Effector CD4-positive, alpha-beta T cell (primary cell): Measurements from ENCODE around the gene CASP1.
"Not testable (repeated sequence)": the region's sequence is repeated elsewhere in the genome, so short reads cannot be mapped to it uniquely, and the experiment has no call there.

Source experiments
- DNase-seq: peaks from one replicate; pipeline ENCODE4 v3.0.0-alpha.2; 2020
- total RNA-seq: gene quantifications from one replicate; lab custom pipeline; 2026; lab: John Stamatoyannopoulos, UW

Gene CASP1
- total RNA-seq, result 20.6 reads per million, percentile 47 among the genes with 10 or more reads in this experiment

DNA sequence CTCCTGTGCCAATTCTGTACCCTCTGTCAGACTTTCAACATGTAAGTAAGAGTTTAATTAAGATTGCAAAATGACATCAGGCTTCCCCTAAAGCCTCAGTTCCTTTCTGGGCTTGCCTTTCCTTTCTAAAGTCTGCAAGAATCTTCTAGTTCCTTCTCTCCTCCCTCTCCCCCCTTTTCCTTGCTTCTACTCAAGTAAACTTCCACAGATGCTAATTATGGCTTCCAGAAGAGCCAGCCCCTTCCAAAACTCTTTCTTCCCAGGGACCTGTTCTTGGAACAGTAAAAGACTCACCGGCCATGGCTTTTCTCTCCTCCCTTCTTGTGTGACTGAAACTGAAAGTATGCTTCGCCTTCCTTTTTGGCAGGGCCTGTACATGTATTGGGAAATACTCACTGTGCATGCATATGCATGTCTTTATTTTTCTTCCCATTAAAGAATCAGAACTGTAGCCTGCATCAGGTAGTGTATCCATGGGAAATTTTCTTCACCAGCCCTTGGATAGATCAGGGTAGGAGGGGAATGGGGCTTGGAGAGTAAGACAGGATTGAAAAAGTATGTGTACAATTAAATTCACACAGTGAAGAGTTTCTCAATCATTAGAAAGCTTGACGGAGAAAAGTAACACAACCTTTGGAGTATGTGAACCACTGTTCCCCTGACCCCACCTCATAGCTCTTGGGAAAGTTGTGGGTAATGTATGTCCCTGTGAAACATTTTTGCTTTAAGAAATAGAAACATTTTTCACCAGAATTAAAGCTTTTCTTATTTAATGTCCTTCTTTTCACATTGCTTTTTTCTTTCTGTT is at the start of gene CASP1:
TSS of gene CASP1 (minus strand) at position 332 of the 808 bp plus-strand sequence. CDS start at position 301, 31 bp downstream.
- DNase-seq, result no peak

DNA sequence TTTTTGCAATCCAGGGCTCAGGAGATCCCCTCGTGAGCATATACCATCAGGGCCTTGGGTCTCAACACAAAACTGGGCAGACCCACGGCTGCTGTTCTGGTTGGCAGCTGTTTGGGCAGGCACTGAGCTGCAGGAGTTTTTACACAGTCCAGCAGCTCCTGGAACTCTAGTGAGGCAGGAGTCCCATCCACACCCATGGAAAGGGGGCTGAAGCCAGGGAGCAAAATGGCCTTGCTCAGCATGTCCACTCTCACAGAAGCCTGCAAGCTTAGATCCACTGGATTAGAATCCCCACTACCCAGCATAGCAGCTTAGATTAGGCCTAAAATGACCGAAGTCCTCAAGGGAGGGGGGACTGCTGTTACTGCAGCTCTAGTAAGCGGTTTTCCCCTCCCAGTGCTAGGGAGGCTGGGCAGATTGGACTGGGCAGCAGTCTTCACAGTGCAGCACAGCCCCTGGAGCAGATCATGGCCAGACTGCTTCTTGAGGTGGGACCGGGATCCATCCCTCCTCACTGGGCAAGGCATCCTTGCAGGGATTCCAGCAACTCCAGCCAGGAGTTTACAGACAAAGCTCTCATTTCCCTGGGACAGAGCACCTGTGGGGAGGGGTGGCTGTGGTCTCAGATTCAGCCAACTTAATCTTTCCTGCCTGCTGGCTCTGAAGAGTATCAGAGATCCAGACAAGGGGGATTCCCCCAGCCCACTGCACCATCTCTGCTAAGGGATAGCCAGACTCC is 46.6 kb upstream of the CASP1 start:
- no peak for DNase-seq

DNA sequence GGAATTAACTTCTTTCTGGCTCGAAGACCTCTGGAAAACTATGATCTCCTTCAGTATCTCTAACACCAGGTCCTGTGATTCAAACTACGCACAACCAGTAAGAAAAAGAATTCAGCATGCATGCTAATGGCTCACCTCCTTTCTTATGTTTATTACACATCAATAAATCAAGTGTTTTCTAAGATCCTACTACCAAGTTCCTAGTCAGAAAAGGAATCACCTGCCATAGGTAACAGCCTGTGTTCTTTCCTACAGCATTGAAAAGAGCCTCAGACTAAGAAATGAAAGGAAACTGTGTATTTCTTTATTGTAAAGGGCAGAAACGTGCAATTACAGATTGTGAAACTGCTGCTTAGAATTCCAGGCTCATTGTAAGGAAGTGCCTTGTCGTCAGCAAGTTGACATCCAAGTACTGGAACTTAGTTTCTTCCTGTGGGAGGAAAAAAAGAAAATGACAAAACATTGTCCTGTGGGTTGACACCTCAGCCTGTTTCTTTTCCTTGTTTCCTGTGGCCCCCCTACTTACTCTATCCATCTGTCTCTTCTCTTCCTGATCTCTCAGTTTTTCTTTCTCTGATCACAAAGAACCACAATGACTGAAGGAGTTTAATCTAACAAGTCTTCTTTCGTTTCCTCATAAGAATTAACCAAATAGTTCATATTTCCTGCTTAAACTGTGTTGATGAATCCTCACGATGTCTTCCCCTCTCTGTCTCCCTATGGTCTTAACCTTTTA is 45.4 kb upstream of the CASP1 start:
- not testable (repeated sequence) for DNase-seq

DNA sequence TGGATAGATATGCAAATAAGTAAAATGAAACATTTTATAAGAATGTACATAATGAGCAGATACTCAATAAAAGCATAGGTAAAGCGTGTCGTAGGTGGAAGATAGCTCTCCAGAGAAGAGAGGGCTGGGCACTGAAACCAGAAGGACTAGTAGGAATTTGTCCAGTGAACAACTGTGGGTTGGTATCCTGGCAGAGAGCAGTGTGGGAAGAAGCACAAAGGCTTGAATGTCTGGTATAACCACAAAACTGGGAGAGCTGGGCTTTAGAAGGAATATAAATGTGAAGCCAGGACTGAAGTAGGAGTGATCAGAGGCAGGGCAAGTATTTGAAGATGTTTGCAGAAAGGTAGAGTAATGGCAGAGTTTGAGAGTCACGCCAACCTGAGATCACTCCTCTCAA is 43.3 kb upstream of the CASP1 start:
- no peak for DNase-seq

DNA sequence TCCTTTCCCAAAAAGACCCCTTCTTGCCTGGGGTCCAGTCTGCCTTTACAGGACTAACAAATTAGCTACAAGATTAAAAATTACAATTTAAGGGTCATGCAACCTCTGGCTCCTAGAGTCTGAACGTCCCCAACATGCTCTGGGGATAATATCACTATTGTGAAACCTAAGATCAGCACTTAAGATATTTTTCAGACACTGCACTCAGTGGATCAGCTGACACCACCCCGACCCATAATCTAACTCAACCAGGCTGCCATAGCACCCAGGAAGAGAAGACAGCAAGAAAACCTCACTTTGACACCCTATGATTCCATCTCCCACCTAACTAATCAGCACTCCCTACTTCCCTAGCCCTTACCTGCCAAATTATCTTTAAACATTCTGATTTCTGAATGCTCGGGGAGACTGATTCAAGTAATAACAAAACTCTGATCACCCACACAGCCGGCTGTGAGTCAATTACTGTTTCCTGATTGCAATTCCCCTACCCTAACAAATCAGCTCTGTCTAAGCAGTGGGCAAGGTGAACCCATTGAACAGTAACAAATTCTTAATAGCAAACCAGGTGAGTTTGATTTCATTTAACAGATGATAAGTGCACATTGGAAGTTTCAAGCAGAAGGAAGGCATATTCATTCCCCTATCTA is 42.3 kb upstream of the CASP1 start:
- not testable (repeated sequence) for DNase-seq

DNA sequence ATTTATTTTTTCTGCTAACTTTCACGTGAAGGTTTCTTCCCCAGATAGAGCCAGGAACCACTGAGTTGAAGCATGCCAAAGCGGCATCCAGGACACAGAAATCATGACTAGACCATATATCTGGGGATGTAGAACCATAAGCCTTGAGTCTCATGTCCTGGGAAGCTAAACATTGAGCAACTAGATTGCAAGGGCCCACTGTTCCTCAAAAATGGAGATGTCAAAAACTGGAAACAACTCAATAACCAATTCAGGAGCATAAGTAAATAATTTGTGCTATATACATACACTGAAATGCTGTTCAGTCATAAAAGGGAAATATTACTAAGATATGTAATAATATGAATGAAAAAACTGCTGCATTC is 39.2 kb upstream of the CASP1 start:
- DNase-seq, result no peak

DNA sequence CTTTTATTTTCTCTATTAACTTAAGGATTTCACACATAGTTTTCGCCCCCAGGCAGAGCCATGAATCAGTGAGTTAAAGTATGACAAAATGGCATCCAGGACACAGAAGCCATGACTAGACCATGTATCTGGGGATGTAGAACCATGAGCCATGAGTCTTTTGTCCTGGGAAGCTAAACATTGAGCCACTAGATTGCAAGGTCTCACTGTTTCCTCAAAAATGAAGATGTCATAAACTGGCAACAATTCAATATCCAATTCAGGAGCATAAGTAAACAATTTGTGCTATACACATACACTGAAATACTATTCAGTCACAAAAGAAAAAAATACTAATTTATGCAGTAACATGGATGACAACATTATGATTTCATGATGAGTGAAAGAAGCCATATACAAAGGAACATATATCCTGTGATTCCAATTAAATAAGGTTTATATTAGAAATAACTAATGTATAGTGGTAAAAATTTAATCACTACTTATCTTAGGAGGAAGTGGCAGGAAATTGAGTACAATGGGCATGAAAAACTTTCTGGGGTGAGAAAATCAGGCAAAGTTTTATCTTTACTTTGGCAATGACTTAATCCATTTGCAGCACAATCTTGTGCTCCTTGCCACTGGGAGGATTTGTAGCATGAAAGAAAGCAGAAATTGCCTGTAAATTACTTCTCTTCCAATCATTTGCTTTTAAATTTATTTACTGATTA is 38.7 kb upstream of the CASP1 start:
- DNase-seq, result no peak

DNA sequence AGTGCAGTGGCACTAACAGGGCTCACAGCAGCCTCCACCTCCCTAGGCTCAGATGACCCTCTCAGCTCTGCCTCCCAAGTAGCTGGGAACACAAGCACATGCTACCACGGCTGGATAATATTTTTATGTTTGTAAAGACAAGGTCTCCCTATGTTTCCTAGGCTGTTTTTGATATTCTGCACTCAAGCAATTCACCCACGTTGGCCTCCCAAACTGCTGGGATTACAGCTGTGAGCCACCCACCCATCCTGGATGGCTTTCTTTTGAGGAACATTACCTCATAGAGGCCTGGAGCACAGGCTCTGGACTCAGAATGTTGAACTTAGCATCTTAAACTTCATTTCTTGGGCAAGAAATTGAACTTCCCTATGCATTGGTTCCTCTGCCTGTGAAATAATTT is 37.1 kb upstream of the CASP1 start:
- DNase-seq, result not testable (repeated sequence)

DNA sequence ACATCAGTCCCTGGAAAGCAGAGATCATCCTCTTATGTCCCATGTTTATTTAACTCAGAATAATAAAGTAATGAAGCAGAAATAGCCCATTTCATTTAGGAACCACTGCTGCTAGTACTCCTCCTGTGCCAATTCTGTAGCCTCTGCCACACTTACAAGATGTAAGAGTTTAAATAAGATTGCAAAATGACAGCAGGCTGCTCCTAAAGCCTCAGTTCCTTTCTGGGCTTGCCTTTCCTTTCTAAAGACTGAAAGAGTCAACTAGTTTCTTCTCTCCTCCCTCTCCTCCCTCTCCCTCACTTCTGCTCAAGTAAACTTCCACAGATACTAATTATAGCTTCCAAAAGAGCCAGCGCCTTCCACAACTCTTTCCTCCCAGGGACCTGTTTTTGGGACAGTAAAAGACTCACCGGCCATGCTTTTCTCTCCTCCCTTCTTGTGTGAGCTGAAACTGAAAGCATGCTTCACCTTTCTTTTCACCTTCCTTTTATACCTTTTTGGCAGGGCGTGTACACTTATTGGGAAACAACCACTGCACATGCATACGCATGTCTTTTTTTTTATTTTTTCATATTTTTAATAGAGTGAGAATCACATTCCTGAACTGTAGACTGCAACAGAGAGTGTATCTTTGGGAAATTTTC is 36.3 kb upstream of the CASP1 start:
- no peak for DNase-seq

DNA sequence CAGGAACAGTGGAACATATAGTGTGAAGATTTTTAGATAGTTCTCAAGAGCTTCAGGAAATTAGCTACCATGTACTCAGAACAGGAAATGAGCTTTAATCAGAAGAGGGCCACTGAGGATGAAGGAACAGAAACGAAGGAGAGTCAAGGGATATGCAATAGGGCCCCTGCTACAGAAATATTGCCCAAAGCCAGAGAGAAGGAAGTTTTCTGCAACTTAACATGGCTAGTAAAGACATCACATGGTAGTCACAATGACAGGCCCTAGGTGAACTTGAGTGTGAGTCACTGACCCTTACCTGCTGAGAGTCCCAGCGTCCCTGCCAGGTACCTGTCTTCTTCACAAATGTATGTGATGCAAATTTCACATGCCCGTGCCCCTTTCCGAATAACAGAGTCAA is 35.4 kb upstream of the CASP1 start:
- DNase-seq, result no peak

DNA sequence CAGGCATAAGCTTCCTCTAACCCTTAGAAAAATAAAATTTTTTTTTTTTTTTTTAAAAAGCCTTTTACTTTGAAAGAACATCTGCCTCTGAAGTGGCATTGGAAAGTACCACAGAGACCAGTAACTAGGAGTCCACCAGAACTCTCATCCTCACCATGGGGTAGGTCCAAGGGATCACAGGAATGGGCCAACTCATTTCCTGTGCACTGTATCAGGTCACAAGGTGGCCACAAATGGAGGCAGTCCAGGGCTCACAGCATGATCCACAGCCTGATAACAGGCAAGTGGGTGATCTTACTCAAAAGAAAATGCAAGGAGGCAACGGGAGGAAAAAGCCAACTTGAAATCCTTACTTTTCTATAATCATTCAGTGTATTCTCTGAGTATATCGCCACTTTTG is 34.8 kb upstream of the CASP1 start:
- DNase-seq, result not testable (repeated sequence)

DNA sequence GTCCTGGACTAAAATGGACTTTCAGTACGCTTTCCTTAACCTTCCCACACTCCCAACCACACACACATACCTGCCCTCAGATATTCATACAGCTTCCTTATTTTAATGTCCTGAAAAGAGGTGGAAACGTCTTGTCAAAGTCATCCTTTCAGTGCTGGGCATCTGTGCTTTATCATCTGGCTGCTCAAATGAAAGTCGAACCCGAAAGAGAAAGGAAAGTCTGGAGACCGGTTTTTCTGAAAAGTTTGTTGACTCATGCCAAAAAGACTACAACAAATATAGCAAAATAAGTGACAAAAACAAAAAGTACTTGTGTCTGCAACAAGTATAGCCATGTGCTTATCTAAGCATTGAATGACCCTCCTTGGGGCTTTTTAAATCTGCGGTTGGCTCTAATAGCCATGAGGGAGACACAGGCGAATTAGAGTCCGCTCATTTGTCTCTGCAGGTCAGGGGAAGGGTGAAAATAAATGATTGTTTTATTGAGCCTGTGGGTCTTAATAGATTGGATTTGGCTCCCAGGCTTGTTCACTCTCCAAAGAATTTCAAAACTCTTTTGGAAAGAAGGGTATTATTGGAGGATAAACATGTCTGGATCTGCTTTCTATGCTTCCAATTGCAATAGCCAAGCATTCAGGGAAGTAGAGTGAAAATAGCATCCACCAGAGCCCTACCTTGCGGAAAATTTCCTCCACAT is 28.4 kb upstream of the CASP1 start:
- DNase-seq, result not testable (repeated sequence)

DNA sequence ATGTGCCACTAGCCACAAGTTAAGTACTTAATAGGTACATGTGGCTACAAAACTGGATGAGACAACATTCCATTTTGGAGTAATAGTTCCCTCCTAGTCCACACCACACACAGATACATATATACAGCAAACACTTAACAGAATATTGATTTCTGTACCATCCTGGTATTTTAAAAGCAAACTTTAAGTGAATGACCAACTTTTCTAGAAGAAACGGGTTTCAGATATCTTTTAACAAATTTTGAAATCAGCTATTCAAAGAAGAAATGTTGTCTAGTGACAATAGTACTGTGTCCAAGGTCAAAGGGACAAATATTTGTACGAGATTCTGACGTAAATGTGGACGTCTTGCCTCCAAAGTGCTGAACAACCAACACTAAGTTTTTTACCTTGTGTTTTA is 22.5 kb upstream of the CASP1 start:
- no peak for DNase-seq

DNA sequence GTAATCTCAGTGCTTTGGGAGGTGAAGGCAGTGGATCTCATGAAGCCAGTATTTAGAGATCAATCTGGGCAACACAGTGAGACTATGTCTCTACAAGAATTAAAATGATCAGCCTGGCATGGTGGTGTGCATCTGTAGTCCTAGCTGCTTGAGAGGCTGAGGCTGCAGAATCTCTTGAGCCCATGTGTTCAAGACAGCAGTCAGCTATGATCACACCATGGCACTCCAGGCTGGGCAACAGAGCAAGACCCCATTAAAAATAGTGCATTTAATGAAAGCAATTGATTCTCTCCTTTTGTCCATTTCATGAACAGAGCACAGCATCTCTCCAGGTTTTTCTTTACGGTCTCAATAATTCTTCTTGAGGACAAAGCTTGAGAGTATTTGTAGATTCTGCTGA is 21.5 kb upstream of the CASP1 start:
- DNase-seq, result no peak

DNA sequence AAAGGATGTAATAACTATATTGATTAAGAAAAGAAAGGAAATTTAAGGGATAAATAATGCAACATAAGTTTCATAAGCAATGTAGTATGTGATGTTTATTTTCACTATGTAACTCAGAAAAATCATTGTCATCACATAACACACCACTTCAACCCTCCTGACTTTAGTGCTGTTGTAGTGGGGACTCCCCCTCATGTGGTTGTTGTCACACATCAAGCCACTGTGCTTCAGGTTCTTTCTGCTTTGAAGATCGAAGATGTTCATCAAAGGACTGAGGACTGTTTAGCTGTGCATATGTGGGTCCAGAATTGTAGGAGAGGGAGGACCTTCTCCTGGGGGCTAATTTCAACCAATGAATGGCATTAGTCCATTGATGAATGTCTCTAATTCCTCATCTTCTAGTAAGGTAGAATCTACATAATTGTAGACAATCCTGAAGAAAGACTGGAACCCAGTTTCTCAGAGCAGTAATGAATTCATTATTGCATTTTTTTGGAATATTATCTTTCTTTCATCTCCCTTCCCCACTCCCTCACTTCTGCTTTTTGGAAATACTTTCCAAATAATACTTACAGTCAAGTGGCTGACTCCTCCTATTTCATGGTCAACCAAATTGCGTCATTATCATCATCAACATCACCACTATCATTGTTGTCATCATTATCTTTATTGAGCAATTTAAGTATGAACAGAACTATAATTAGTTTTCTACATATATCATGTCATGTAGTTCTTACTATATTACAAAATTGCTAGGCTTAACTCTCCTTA is 20.0 kb upstream of the CASP1 start:
- no peak for DNase-seq

DNA sequence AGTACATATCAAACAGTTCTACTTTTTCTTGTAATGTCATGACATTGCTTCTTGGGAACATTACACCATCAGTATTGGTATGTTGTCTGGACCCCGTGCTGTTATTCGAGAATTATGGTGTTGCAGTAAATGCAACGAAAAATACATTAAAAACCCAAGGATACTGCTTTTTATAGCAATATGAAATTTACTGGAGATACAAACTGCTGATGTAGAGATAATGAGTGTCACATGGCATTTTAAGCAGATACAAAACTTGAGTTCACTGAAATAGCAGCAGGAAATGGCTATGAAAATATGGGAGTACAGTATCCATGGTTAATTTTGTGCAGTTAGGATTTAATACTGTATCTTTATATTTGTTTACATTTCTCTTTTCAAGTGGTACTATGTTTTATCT is 17.5 kb upstream of the CASP1 start:
- DNase-seq, result no peak

DNA sequence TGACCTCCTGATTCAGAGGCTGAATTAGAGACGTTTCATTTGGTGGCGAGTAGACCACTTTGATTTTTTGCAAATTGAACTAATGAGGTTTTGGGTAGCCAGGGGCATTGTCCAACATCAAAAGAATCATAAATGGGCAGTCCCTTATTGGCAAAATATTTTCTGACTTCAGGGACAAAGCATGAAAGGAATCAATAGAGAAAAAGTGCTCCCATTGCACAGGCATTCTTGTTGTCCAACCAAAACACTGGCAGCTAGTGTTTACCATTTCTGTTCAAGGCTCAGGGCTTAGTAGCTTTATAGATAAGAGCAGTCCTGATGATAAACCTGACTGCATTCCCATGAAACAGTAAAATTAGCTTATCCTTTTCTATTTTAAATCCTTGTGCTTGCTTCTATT is 16.6 kb upstream of the CASP1 start:
- no peak for DNase-seq

DNA sequence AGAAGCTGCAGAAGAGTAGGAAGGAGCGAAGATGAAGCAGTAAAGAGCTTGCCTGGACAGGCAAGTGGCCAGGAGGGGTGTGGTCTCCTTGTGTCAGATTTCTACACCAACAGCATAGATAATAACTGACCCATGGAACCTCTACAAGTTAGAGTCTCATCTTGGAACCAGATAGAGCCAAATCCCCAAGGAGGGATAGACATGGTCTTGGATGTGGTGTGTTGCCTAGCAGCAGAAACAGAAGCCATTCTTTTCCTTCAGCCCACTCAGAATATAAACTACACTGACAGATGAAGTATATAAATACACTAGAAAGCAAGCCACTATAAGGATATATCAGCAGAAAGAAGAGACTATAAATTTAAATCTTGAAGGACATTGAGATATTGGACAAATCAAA is 14.5 kb upstream of the CASP1 start:
- no peak for DNase-seq

DNA sequence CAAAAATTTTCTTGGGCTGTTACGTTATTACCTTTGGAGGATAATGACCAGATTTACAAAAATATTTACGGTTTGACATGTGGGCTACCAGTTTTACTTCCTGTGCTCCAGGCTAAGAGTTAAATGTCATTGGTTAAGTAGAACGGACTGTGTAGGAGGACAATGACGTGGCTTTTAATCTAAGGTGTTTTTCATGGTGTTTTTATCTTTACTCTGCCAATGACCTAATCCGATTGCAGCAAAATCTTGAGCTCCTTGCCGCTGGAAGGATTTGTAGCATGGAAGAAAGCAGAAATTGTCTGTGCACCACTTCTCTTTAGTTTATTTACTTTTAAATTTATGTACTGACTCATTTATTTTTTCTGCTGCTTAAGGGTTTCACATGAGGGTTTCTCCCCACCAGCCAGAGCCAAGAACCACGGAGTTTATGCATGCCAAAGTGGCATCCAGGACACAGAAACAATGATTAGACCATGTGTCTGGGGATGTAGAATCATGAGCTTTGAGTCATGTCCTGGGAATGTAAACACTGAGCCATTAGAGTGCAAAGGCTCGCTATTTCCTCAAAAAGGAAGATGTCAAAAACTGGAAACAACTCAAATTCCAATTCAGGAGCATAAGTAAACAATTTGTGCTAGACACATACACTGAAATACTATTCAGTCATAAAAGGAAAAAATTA is 12.1 kb upstream of the CASP1 start:
- no peak for DNase-seq
